NCI-H1105 treated with DMSO at 0.1 percent for 48 hours (cell line): Measurements from ENCODE around the gene ZNF492.
"Not testable (repeated sequence)": the region's sequence is repeated elsewhere in the genome, so short reads cannot be mapped to it uniquely, and the experiment has no call there.

Experiments used
- DNase-seq: peaks from one replicate; lab custom pipeline; 2025; lab: John Stamatoyannopoulos, UW

ZNF492 gene

GRCh38 chr19:22617614-22618320, 16.4 kb upstream of the ZNF492 start:
- no peak for DNase-seq

DNA sequence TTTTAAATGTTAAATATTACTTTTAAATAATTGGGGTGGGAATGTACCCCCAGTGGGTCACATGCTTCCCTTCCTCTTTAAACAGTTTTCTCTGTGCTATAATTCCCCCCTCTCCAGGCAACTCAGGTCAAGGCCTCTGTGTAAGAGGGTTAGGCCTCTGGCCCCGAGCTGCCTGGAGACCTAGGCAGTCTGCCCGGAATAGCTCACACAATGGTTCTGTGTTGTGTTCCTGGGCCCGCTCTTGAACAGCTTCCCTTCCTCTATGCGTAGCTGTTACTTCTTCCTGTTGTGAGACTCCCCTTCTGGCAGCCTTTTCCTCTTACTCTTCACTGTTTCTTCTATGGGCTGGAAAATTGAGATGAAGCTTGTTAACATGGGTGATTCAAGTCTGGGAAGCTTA, 14.8 kb upstream of the ZNF492 start:
- DNase-seq = no peak

DNA sequence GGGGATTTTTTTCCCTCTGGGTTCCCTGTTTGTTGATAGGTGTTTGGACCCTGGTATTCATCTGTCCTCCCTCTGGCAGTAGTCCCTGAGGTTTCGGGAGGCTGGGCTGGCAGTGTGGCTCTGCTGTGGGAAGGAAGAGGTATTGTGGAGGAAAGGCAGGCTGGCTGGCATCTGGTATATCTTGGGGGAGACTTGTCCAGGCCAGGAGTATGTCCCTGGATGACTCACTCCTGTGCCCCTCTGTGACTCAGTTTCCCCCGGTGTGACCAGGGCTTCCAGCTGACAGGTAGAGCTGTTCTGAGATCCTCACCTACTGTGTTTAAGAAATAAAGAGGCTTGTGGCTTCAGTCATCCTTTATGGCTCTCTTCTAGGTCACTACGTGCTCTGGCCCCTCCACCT, 14.2 kb upstream of the ZNF492 start:
- DNase-seq = no peak

DNA sequence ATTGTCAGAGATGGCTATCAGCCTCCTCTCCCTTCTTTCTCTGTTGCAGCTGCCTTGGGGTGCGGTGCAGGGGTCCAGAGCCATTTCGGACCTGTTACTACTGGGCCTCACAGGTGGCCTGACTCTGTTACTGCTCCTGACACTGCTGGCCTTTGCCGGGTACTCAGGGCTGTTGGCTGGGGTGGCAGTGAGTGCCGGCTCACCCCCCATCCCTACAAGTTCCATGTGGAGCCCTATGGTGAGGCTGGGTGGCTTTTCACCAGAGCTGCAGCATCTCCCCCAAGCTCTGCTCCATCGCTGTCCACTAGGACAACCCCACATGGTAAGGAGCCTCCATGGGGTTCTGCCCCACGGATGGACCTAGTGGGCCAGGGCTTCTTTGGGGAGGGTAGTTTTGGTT, 13.7 kb upstream of the ZNF492 start:
- DNase-seq = no peak

GRCh38 chr19:22620912-22621311, 13.2 kb upstream of the ZNF492 start:
- no peak for DNase-seq

DNA sequence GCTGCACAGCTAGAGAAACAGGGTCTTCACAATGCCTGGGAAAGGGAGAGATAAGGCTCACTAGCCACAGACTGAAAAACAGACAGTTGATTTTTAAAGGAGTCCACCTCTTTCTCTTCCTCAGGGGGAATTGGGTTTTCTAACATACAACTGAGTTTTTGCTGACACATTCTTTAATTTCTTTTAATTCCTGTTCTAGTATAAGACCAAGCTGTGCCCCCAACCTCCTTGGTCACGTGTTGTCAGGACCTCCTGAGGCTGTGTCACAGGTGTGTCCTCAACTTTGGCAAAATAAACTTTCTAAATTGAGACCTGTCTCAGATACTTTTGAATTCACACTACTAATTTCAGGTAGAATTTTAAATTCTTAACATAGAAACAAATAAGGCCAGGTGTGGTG, 12.1 kb upstream of the ZNF492 start:
- no peak for DNase-seq

- no peak for DNase-seq
Observed at GRCh38 chr19:22622901-22623840, 11.0 kb upstream of the ZNF492 start.

GRCh38 chr19:22623841-22624221, 10.3 kb upstream of the ZNF492 start:
- no peak for DNase-seq

DNA sequence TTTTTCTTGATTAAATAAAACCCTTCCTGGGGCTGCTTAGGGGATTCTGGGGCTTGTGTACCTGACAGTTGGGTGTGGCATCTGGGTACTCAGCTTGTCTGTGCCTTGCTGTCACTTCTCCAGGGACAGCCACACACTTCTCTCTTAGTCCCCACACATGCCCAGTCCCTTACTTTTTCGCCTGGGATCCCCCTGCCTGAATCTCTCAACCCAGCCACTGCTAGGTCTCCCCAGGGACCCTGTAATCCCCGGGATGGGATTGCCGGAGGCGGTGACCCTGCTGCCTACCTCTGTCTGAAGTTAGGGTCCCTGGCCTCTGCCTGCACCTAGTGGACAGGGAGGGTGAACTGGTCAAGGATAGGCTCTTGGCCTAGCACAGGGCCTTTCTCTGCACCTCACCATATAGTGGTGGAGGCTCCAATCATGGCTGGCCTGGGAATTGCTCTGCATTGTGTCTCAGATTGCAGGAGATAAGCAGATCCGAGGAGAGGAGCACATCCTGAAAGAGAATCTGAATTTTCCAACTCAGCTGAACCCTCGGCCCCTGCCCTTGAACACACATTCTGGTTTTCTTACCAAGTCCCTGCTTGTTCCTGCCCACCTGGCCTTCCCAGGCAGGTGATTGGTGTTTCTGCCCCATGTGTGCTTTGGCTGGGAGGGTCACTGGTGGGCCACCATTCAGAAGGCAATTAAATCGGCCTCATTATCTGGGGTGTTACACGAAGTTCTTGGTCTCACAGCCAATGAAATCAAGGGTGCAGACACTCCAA, 8.7 kb upstream of the ZNF492 start:
- DNase-seq = no peak

- no peak for DNase-seq
Observed at GRCh38 chr19:22627526-22627925, 6.6 kb upstream of the ZNF492 start.

DNA sequence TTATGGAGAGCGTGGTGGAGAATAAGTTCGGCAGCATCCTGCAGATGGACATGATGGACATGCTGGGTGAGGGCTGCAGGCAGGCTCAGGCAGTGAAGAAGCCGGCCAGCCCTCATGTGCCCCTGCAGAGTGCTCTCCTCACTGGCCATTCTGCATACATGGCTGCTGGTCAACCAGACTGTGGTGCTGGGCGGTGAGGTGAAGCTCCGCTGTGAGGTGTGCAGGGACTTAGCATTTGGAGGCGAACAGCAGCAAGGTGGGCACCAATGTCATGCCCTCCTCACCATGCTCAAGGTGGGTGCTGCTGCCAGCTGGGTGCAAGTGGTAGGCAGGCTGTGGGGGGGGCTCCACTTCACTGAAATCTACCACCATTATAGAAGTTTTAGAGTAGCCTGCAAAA, 5.7 kb upstream of the ZNF492 start:
- DNase-seq = no peak

DNA sequence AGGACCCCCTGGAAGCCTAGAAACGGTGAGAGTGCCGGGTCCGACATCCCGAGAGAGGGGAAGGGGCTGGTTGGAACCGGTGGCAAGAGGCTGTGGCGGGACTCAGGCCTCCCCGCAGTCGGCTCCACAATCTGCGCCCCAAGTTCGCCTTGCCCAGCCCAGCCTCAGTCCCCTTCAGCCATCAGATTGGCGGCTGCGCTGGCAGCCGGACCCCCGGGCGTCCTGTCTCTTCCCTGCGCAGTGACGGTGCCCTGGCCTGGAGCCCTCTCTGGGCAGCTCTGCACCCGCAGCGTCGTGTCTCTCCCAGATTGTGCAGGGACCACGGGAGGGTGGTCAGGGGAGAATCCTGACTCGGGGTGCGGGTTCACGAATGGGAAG, 315 bp downstream of the ZNF492 start:
- DNase-seq = no peak

GRCh38 chr19:22685493-22685892, 51.4 kb downstream of the ZNF492 start:
- DNase-seq = not testable (repeated sequence)

- not testable (repeated sequence) for DNase-seq
Observed at GRCh38 chr19:22702661-22703060, 68.5 kb downstream of the ZNF492 start.

- not testable (repeated sequence) for DNase-seq
Observed at GRCh38 chr19:22703096-22703495, 69.0 kb downstream of the ZNF492 start.

DNA sequence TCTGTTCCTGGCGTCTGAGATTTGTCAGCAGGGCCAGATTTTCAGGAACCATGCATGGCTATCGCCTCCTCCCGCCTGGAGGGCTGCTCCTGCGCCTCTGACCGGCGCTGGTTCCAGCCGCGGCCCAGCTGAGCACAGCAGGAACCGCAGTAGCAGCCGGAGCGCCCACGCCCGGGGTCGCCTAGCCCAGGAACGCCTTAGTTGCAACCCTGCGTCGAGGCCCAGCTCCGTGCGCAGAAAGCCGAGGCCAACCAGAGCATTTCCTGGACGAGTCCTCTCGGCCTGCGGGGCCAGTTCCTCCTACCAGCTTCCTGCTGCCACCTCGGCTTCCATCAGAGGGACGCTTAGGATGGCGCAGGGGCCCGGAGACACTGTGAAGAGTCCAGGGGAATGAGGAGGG, 74.9 kb downstream of the ZNF492 start:
- DNase-seq = no peak
